Measurements from ENCODE around the gene CDCA7L.

- TF ChIP-seq CTCF (IDR thresholded peaks at IDR 0.05; ENCODE audit: low read length): no peak
- no peak for TF ChIP-seq EZH2phosphoT487 (IDR thresholded peaks at IDR 0.05; ENCODE audit: low read length)
Observed at GRCh38 chr7:21969822-21970221, 24.1 kb upstream of the CDCA7L start.
